OCI-LY1 (cell line): ENCODE measurements around the gene PBX1.

Experiments used
- H2AFZ ChIP-seq: fragments of 200-600 bp; sonication (generic), shearing (Covaris generic); 2 replicates; pipeline ENCODE4 v1.6.0; 2014; ENCODE audit warnings: antibody characterized with exemption, mild to moderate bottlenecking, low read length
- H3F3A ChIP-seq: fragments of 200-600 bp; sonication (generic), shearing (Covaris generic); 2 replicates; pipeline ENCODE4 v1.6.0; 2014; ENCODE audit warnings: mild to moderate bottlenecking, antibody characterized with exemption, low read length, moderate library complexity; ENCODE audit not compliant: insufficient read depth
- H3K27ac ChIP-seq: fragments of 200-600 bp; sonication (generic); 2 replicates; pipeline ENCODE4 v1.5.1; 2014; ENCODE audit warnings: low read length, mixed run types, mild to moderate bottlenecking, low read depth; ENCODE audit not compliant: poor library complexity, severe bottlenecking
- H3K27me3 ChIP-seq: fragments of 200-600 bp; sonication (generic); 2 replicates; pipeline ENCODE4 v1.6.0; 2014; ENCODE audit warnings: antibody characterized with exemption, mild to moderate bottlenecking, low read length, moderate library complexity; ENCODE audit not compliant: insufficient read depth
- H3K36me3 ChIP-seq: fragments of 200-600 bp; sonication (generic); 2 replicates; pipeline ENCODE4 v1.6.1; 2014; ENCODE audit warnings: mild to moderate bottlenecking, antibody characterized with exemption, low read length, moderate library complexity, mixed read lengths; ENCODE audit not compliant: insufficient read depth
- H3K4me1 ChIP-seq: fragments of 200-600 bp; sonication (generic); 2 replicates; pipeline ENCODE4 v1.5.1; 2014; ENCODE audit warnings: mild to moderate bottlenecking, low read length, moderate library complexity; ENCODE audit not compliant: insufficient read depth, severe bottlenecking
- H3K4me2 ChIP-seq: fragments of 200-600 bp; sonication (generic), shearing (Covaris generic); 2 replicates; pipeline ENCODE4 v1.6.1; 2014; ENCODE audit warnings: low read length
- H3K4me3 ChIP-seq: fragments of 200-600 bp; sonication (generic); 2 replicates; pipeline ENCODE4 v1.5.1; 2014; ENCODE audit warnings: low read length, low read depth, mild to moderate bottlenecking, mixed read lengths; ENCODE audit not compliant: poor library complexity, severe bottlenecking
- H3K79me2 ChIP-seq: fragments of 200-600 bp; shearing (Covaris generic); 2 replicates; pipeline ENCODE4 v1.6.1; 2016; ENCODE audit warnings: mixed run types, low read length, mixed read lengths; ENCODE audit not compliant: insufficient read depth
- H3K9ac ChIP-seq: fragments of 200-600 bp; sonication (generic), shearing (Covaris generic); 2 replicates; pipeline ENCODE4 v1.6.1; 2014; ENCODE audit warnings: mild to moderate bottlenecking, low read length, mixed read lengths
- H3K9me2 ChIP-seq: fragments of 200-600 bp; sonication (generic), shearing (Covaris generic); 2 replicates; pipeline ENCODE4 v1.6.1; 2014; ENCODE audit warnings: low read depth, mild to moderate bottlenecking, low read length, mixed read lengths
- H3K9me3 ChIP-seq: fragments of 200-600 bp; shearing (Covaris generic); 2 replicates; pipeline ENCODE4 v1.6.1; 2014; ENCODE audit warnings: low read length, mixed read lengths
- H4K20me1 ChIP-seq: fragments of 200-600 bp; sonication (generic), shearing (Covaris generic); 2 replicates; pipeline ENCODE4 v1.6.0; 2016; ENCODE audit warnings: mild to moderate bottlenecking, low read length; ENCODE audit not compliant: insufficient read depth
- EZH2 ChIP-seq: fragments of 200-600 bp; sonication (generic), shearing (Covaris generic); IDR thresholded peaks from 2 replicates; pipeline ENCODE4 v1.8.0; 2017; ENCODE audit warnings: borderline replicate concordance, mixed run types, mild to moderate bottlenecking, antibody characterized with exemption, low read length, moderate library complexity, mixed read lengths
- TF ChIP-seq, protein P1 (sequence below): fragments of 200-600 bp; sonication (generic), shearing (Covaris generic); IDR thresholded peaks from 2 replicates; pipeline ENCODE4 v1.5.1; 2017; ENCODE audit warnings: mild to moderate bottlenecking, antibody characterized with exemption, low read length, moderate library complexity, mixed read lengths

Gene PBX1

DNA sequence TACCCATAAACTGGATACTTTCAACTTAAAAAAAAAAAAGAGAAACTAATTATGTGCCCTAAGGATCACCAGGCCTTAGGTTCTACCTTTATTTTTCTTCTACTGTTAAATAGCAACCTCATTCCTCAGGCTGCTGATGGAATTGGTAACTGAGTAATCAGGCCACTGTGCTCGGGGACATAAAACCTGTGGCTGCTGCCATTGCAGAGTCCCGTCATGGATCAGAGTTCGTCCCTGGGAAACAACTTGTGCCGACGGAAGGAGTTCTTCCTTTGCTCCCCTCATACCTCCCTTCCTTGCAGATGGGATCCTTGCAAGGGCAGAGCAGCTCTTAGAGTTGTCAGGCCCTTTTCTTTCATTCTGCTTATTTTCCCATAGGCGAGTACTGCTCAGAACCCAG, 123.6 kb downstream of the PBX1 start:
- Histone ChIP-seq H4K20me1 (no peaks in the 10 kb centered on the region), H3K9ac (no peak overlapping the region), H3K4me2 (no peak overlapping the region), H3K4me3 (no peak overlapping the region), H3K27me3 (peaks cover 3% of the 10 kb centered on the region; the same call in 1 of the 2 replicates), H3K79me2 (no peaks in the 10 kb centered on the region), H3K4me1 (no peaks in the 10 kb centered on the region), H3F3A (no peaks in the 10 kb centered on the region), H3K27ac (no peak overlapping the region), H3K36me3 (no peaks in the 10 kb centered on the region), H3K9me3 (no peaks in the 10 kb centered on the region), H2AFZ (no peak overlapping the region), H3K9me2 (no peaks in the 10 kb centered on the region)
- TF ChIP-seq EZH2, result no peak
- TF ChIP-seq, protein P1, sequence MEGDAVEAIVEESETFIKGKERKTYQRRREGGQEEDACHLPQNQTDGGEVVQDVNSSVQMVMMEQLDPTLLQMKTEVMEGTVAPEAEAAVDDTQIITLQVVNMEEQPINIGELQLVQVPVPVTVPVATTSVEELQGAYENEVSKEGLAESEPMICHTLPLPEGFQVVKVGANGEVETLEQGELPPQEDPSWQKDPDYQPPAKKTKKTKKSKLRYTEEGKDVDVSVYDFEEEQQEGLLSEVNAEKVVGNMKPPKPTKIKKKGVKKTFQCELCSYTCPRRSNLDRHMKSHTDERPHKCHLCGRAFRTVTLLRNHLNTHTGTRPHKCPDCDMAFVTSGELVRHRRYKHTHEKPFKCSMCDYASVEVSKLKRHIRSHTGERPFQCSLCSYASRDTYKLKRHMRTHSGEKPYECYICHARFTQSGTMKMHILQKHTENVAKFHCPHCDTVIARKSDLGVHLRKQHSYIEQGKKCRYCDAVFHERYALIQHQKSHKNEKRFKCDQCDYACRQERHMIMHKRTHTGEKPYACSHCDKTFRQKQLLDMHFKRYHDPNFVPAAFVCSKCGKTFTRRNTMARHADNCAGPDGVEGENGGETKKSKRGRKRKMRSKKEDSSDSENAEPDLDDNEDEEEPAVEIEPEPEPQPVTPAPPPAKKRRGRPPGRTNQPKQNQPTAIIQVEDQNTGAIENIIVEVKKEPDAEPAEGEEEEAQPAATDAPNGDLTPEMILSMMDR, result no peak

DNA sequence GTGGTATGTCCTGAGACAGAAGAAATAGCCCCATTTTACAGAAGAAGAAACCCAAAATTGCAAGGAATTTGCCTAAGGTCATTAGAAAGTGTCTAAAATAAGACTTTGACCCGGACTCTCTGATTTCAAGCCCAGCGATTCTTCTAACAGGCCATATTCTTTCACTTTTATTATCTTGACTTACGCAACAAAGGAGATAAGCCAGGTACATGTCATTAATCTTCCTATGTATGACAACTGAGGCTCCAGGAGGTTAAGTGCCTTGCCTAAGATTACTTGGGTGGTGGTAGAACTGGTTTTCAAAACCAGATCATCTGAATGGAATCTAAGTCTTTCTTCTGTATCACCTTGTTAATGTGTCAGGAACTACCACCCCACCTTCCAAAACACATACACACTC, 124.3 kb downstream of the PBX1 start:
- no peak overlapping the region for H3K4me2 ChIP-seq
- TF ChIP-seq, protein P1, result no peak
- TF ChIP-seq EZH2, result no peak
- H3K36me3 ChIP-seq, result no peaks in the 10 kb centered on the region
- no peaks in the 10 kb centered on the region for H3K9me2 ChIP-seq
- no peak overlapping the region for H3K4me3 ChIP-seq
- H3K9me3 ChIP-seq, result no peaks in the 10 kb centered on the region
- no peak overlapping the region for H3K9ac ChIP-seq
- H3K27ac ChIP-seq, result no peak overlapping the region
- H2AFZ ChIP-seq, result no peak overlapping the region
- H3K27me3 ChIP-seq, result peaks cover 3% of the 10 kb centered on the region; the same call in 1 of the 2 replicates
- no peaks in the 10 kb centered on the region for H3F3A ChIP-seq
- H3K4me1 ChIP-seq, result no peaks in the 10 kb centered on the region
- H4K20me1 ChIP-seq, result no peaks in the 10 kb centered on the region
- H3K79me2 ChIP-seq, result no peaks in the 10 kb centered on the region

DNA sequence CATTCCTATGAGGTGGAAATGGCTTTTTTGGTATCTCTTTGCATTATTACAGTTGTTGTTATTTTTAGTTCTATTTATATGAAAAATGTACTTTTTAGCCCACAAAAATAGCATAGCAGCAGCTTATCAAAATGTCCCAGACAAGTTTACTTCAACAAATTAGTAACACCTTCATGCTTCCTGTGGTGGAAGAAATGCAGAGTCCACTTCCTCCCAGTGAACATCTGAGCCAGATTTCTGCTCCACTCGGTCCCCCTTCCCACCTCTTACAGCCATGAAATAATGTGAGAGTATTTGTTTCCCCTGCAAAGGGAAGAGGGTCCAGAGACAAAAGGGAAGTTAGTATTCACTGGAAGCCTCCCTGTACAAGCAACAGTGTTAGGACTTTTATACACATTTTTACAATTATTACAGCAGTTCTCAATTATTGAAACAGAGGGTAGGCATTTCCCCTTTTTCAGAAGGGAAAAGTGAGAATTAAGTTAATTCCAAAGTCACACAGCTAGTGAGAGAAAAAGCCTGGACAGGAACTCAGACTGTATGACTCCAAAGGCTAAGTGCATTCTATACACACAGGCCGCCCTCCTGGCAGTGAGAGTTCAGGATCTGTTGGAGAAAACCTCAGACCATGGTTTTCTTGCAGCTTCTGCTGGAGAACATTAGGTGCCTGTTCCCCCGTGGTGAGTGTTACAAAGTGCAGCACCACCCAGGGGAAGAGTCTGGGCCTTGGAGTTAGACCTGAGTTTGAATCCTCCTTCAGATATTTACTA, 126.5 kb downstream of the PBX1 start:
- H3K79me2 ChIP-seq, result no peaks in the 10 kb centered on the region
- no peaks in the 10 kb centered on the region for H3K4me1 ChIP-seq
- H2AFZ ChIP-seq, result no peak overlapping the region
- no peaks in the 10 kb centered on the region for H4K20me1 ChIP-seq
- peaks cover 3% of the 10 kb centered on the region; the same call in 1 of the 2 replicates for H3K27me3 ChIP-seq
- no peak overlapping the region for H3K4me3 ChIP-seq
- H3K4me2 ChIP-seq, result no peak overlapping the region
- H3K27ac ChIP-seq, result no peak overlapping the region
- H3F3A ChIP-seq, result no peaks in the 10 kb centered on the region
- no peaks in the 10 kb centered on the region for H3K9me2 ChIP-seq
- no peak overlapping the region for H3K9ac ChIP-seq
- H3K36me3 ChIP-seq, result no peaks in the 10 kb centered on the region
- no peaks in the 10 kb centered on the region for H3K9me3 ChIP-seq
- no peak for TF ChIP-seq EZH2
- TF ChIP-seq, protein P1, result no peak
